GM12874 (cell line): Measurements from ENCODE around the gene UCK1.

ENCODE experiments used
- TF ChIP-seq, protein P1 (sequence below): IDR thresholded peaks from 2 replicates; pipeline ENCODE4 v1.5.1; 2011; ENCODE audit warnings: low read depth, mild to moderate bottlenecking, control low read depth, low read length, moderate library complexity; ENCODE audit not compliant: insufficient read depth

Gene UCK1

DNA sequence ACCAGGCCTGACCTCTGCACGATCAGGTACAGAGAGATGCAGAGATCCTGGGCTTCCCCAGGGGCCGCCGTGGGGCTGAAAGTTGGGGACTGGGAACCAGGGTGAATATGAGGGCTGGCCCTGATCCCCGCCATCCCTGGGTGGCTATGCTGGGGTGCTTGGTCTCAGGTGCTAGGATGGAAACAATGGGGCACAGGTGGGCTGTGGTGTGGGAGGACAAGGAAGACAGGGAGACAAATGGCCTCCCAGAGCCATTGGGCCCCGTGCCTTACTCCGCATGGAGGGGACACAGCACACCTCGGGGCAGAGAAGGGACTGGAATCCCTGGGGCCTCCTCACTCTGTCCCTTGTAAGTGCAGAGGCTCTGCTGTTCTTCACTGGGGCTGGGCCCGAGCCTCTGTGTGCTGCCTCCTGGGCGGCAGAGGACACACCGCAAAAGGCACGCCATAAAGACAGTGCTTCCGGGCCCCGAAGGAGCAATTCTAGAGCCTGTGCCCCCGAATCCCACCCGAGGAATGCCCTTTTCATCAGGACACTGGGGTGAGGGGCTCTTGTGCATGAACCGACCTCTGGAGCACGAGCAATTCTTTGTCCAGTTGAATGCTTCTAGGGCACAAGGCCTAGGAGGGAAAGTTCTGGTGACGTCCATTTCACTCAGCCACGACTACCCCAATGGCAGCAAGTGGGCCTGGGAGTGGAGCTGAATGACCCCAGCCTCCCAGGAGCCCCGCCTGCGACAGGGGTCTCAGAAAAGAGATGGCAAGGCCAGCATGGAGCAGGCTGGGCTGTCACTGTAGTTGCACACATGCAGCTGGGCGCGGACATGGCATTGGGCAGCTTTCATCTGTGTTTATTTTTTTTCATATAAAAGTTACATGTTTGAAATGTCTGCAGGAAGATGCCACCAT, 45.1 kb upstream of the UCK1 start:
- TF ChIP-seq, protein P1, sequence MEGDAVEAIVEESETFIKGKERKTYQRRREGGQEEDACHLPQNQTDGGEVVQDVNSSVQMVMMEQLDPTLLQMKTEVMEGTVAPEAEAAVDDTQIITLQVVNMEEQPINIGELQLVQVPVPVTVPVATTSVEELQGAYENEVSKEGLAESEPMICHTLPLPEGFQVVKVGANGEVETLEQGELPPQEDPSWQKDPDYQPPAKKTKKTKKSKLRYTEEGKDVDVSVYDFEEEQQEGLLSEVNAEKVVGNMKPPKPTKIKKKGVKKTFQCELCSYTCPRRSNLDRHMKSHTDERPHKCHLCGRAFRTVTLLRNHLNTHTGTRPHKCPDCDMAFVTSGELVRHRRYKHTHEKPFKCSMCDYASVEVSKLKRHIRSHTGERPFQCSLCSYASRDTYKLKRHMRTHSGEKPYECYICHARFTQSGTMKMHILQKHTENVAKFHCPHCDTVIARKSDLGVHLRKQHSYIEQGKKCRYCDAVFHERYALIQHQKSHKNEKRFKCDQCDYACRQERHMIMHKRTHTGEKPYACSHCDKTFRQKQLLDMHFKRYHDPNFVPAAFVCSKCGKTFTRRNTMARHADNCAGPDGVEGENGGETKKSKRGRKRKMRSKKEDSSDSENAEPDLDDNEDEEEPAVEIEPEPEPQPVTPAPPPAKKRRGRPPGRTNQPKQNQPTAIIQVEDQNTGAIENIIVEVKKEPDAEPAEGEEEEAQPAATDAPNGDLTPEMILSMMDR, result no peak

DNA sequence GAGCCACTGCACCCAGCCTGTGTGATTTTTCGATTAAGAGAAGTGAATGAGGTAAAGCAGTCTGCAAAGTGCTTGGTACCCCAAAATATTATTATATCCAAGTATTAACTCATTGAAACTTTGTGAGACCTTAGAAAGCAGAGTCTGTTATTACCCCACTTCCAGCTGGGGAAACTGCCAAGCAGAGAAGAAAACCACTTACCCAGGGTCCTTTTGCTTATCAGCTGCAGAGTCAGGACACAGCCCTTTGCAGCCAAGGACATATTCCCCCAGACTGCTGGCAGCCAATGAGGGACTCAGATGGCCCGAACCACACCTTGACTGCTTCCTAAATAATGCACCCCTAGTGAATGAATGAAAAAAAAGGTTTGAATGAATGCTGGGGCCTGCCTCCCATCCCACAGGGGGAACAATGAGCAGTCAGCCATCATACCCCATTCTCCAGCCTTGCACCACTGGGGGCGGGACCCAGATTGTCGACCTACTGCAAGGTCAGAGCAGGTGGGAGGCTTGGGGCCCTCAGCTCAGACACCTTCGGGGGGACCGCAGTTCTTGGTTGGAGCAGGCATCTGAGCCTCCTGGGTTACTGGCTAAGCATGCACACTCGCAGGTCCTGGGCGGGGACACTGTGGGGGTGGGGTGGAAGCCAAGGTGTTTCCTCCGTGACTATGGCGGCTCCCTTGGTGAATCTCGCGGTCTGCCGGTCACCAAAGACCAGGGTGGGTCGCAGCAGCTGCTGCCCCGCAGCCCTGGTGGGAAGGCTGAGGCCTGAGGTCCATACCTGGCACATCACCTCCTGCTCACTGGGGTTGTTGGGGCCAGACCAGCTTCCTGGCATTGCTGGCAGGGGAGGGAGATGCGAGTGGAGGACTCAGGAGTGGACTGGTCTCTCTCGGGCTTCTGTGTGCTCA, 43.9 kb upstream of the UCK1 start:
- TF ChIP-seq, protein P1, result no peak

DNA sequence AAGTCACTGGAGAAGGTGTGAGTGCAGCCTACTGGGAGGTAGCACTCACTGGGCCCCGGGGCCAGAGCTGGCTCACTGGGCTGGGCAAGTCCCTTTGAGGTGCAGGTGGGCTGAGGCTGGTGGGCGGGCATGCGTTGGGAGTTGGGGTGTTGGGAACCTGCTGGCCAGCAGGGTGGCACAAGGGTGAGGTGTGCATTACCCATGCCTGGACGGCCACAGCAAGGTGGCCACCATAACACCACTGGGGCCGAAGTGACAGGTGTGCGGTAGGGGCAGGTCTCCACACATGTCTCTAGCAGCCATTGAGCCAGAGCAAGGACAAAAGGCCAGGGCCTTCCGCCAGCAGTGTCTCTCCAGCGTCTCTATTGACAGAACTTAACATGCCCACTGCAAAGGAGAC, 36.8 kb upstream of the UCK1 start:
- TF ChIP-seq, protein P1, result no peak

DNA sequence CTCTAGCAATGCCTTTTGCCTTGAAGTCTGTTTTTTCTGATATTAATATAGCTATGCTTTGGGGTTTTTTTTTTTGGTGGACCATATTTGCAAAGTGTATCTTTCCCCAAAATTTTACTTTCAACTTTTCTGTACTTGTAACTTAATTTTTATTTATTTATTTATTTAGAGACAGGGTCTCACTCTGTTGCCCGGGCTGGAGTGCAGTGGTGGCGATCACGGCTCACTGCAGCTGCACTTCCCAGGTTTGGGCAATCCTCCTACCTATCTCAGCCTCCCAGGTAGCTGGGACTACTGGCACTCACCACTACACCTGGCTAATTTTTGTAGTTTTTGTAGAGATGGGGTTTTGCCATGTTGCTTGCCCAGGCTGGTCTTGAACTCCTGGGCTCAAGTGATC, 35.1 kb upstream of the UCK1 start:
- TF ChIP-seq, protein P1, result no peak

DNA sequence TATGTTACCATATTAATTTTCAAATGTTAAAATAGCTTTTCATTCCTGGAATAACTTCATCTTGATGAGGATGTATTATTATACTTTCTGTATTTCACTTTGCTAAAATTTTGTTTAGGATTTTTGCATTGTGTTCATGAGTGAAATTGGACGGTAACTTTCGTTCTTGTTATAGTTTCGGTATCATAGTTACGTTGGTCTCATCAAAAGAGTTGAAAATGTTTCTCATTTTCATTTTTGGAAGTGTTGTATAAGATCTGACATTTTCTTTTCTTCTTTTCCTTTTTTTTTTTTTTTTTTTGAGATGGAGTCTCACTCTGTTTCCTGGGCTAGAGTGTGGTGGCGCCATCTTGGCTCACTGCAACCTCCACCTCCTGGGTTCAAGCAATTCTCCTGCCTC, 34.3 kb upstream of the UCK1 start:
- TF ChIP-seq, protein P1, result no peak

DNA sequence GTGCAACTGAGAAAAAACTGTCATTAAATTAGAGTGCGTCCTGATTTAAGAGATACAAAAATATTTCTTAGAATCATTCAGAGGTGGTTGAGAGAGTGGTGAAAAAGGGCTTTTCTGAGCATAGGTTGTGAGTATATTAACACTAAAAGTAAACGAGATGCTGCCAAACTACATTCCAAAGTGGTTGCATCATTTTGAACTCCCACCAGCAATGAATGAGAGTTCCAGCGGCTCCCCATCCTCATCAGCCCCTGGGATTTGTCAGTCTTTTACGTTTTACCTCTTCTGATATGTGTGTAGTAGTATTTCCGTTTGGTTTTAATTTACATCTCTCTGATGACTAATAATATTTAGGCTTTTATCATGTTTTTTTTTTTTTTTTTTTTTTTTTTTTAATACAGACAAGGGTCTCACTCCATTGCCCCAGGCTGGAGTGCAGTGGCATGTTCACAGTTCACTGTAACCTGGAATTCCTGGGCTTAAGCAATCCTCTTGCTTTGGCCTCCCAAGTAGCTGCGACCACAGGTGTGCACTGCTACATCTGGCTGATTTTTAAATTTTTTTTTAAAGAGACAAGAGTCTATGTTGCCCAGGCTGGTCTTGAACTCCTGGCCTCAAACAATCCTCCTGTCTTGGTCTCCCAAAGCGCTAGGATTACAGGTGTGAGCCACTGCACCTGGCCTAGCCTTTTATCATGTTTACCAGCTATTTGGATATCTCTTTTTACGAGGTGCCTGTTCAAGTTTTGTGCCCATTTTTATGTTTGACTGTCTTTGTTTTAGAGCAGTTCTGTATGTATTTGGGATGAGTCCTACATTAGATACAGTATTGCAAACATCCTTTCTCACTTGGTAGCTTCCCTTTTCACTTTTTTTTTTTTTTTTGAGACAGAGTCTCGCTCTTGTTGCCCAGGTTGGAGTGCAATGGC, 31.2 kb upstream of the UCK1 start:
- TF ChIP-seq, protein P1, result no peak
